IgD-negative memory B cell (primary cell): Measurements from ENCODE around the gene POPDC2. TPM values are rescaled to one million over a fixed set of nuclear protein-coding genes. Genes with fewer than 3 reads are reported as not detected.
"Not testable (repeated sequence)": the region's sequence is repeated elsewhere in the genome, so short reads cannot be mapped to it uniquely, and the experiment has no call there.

ENCODE experiments used
- H3K27ac Mint-ChIP-seq, 3 donors: one replicate each; pipeline ENCODE4 v1.8.0; 2020 to 2022; ENCODE audit warnings: mild to moderate bottlenecking in 3 of 3, mixed read lengths in 3 of 3, moderate library complexity in 1 of 3
- H3K27me3 Mint-ChIP-seq: one replicate; pipeline ENCODE4 v1.8.0; 2021; ENCODE audit warnings: mixed read lengths
- H3K36me3 Mint-ChIP-seq: one replicate; pipeline ENCODE4 v1.8.0; 2020; ENCODE audit warnings: mild to moderate bottlenecking, mixed read lengths
- H3K4me1 Mint-ChIP-seq, 3 donors: one replicate each; pipeline ENCODE4 v1.8.0; 2020 to 2022; ENCODE audit warnings: mixed read lengths in 3 of 3, mild to moderate bottlenecking in 1 of 3
- H3K4me3 Mint-ChIP-seq, 4 donors: one replicate each; pipeline ENCODE4 v1.8.0; 2020 to 2022; ENCODE audit warnings: mild to moderate bottlenecking in 4 of 4, mixed read lengths in 4 of 4, moderate library complexity in 3 of 4
- H3K9me3 Mint-ChIP-seq, 3 donors: one replicate each; pipeline ENCODE4 v1.8.0; 2020 to 2021; ENCODE audit warnings: mixed read lengths in 3 of 3, mild to moderate bottlenecking in 1 of 3
- polyA plus RNA-seq: library from polyadenylated mRNA; unstranded; fragments of 300-500 nt; fragmentation: Illumina TruSeq; gene quantifications from one replicate; pipeline ENCODE4 v1.2.3, GENCODE V29; 2021

The POPDC2 gene
- polyA plus RNA-seq, 1 donor from 2014 or later: 2.2 TPM

DNA sequence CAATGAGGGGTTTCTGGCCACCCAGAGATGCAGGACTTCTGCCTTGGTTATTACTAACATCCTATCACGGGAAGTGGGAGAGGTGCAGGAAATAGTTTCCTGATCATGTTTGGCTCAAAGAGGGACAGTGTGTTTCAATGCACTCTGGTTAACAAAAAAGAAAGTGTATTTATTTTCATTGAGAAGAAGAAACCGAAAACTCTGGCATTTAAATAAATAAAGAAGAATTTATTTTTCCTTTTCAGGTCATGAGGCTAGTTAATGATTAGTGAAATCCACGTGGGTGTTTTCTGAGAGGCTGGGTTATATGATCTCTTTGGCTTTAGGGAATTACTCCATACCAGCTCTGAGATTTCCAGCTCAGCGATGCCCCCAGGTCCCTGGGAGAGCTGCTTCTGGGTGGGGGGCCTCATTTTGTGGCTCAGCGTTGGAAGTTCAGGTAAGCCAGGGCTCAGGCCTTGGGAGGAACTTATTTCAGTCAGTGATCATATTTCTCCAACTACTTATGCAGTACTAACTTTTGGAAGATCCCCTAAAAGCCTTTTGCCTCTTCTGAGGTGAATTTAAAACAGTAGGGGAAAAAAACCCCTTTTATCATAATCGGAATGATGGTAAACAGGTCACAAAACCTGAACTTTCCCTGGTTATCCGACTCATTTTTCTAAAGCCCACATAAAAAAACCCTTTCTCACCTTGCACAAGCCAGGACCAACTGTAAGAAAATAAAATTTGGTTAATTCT, 62.7 kb downstream of the POPDC2 start, which contains the start of gene PLA1A:
TSS of gene PLA1A (plus strand) at position 338 of the 741 bp plus-strand sequence. CDS start at position 367, 29 bp downstream.
- no peaks in the 10 kb centered on the region for H3K36me3 Mint-ChIP-seq
- peak within 1 kb of the TSS in 1 of 3 donors; percentile 7 for H3K27ac Mint-ChIP-seq
- H3K9me3 Mint-ChIP-seq: no peaks in the 10 kb centered on the region
- no peaks in the 10 kb centered on the region for H3K27me3 Mint-ChIP-seq
- H3K4me1 Mint-ChIP-seq: peaks cover 26 to 37% (median 36%) of the 10 kb centered on the region in 3 donors
- H3K4me3 Mint-ChIP-seq: no peak within 1 kb of the TSS

DNA sequence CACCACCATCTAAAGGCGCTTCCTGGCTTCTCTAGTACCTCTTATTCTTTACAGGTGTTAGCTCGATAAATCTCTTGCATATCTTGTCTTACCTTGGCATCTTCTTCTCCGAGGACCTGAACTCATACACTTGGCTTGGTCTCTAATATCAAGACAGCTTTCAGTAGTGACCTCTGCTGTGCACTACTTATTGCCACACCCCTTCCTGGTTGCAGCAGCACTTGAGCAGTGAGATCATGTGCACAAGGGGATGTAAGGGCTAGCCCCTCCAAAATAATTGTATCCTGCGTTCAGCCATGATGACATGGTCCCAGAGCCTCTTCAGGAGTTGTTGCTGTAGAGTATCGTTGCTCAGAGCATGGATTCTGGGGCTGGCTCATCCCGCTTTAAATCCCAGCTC, 64.0 kb downstream of the POPDC2 start:
- no peaks in the 10 kb centered on the region for H3K36me3 Mint-ChIP-seq
- H3K4me3 Mint-ChIP-seq: peak overlapping the region in 3 of 4 donors; percentile 50 to 82 (median 67)
- peak overlapping the region in 1 of 3 donors; percentile 88 for H3K27ac Mint-ChIP-seq
- no peaks in the 10 kb centered on the region for H3K27me3 Mint-ChIP-seq
- peaks cover 26 to 37% (median 36%) of the 10 kb centered on the region in 3 donors for H3K4me1 Mint-ChIP-seq
- H3K9me3 Mint-ChIP-seq: no peaks in the 10 kb centered on the region

DNA sequence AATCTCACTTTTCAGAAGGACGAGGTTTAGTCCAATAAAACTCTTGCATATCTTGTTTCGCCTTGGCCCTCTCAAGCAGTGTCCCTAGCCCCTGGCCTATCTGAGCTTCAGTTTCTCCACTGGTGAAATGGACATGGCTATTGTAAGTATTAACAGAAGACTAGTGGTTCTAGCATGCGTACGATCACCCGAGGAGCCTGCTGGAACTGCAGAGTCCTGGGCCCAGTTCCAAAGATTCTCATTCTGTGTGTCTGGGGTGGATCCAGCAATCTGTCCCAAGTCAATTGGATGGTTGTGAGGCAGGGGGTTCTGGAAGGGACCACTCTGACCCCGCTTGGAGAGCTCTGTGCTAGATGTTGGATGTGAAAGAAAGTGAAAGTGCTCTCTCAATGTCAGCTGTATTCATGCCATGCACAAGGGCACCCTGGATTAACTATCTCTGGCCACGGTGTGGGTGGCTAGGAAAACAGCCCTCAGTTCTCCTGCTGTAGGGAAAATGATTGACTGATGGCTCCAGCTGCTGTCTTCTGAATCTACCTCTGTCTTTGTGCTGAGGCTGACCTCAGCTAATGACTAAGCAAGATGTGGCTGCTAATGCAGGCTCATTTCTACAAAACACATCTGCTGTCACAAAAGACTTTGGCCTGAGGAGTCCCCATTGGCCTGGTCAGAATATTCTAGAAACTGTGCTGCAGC, 64.6 kb downstream of the POPDC2 start:
- no peaks in the 10 kb centered on the region for H3K27me3 Mint-ChIP-seq
- H3K9me3 Mint-ChIP-seq: no peaks in the 10 kb centered on the region
- peaks cover 26 to 36% (median 34%) of the 10 kb centered on the region in 3 donors for H3K4me1 Mint-ChIP-seq
- no peaks in the 10 kb centered on the region for H3K36me3 Mint-ChIP-seq
- peak overlapping the region in 3 of 4 donors; percentile 50 to 82 (median 67) for H3K4me3 Mint-ChIP-seq
- peak overlapping the region in 1 of 3 donors; percentile 88 for H3K27ac Mint-ChIP-seq

DNA sequence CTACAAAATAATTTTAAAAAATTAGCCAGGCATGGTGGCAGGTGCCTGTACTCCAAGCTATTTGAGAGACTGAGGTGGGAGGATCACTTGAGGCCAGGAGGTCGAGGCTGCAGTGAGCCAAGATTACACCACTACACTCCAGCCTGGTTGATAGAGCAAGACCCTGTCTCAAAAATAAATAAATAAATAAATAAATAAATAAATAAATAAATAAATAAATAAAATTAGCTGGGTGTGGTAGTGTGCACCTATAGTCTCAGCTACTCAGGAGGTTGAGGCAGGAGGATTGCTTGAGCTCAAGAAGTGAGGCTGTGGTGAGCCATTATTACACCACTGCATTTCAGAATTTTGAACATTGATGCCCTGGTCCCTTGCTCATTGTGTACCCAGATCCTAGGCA, 65.5 kb downstream of the POPDC2 start:
- H3K9me3 Mint-ChIP-seq, H3K4me3 Mint-ChIP-seq, H3K27me3 Mint-ChIP-seq, H3K27ac Mint-ChIP-seq, H3K36me3 Mint-ChIP-seq: not testable (repeated sequence)
- H3K4me1 Mint-ChIP-seq: peaks cover 26 to 34% (median 30%) of the 10 kb centered on the region in 3 donors

DNA sequence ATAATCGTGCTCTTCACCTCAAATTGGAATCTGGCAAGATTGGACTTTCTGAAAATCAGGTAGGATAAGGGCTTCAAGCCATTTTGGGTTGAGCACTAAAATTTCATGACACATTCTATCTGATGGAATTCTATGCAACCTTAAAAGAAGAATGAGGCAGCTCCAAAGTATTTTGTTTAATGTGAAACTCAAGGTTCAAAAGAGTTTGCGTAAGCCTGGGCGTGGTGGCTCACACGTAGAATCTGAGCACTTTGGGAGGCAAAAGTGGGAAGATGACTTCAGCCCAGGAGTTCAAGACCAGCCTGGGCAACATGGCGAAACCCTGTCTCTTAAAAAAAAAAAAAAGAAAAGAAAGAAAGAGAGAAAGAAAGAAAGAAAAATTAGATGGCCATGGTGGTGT, 66.3 kb downstream of the POPDC2 start:
- H3K27me3 Mint-ChIP-seq: no peaks in the 10 kb centered on the region
- peaks cover 26 to 34% (median 29%) of the 10 kb centered on the region in 3 donors for H3K4me1 Mint-ChIP-seq
- no peak overlapping the region for H3K4me3 Mint-ChIP-seq
- H3K27ac Mint-ChIP-seq: no peak overlapping the region
- H3K9me3 Mint-ChIP-seq: peaks cover 0 to 2% (median 0%) of the 10 kb centered on the region in 3 donors
- H3K36me3 Mint-ChIP-seq: peaks cover 5% of the 10 kb centered on the region

DNA sequence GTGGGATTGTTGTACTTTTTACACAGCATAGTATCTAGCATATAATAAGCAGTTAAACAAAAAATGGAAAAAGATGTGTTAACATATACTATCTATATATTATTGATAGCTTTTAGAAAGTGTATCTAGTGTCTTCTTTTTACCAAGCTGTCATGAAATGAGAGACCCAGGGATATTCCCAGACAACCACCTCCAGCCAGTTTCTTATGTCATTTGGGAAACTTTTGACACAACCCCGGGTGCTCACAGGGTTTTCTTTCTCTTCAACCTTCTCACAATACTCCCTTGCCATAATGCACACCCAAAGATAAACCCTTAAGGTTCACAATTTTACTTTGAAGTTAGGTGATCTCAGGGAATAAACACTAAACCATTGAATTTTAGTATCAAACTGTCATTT, 67.5 kb downstream of the POPDC2 start:
- Mint-ChIP-seq H3K9me3 (peaks cover 0 to 2% (median 0%) of the 10 kb centered on the region in 3 donors), H3K27me3 (no peaks in the 10 kb centered on the region), H3K4me1 (peaks cover 29 to 36% (median 33%) of the 10 kb centered on the region in 3 donors), H3K4me3 (no peak overlapping the region), H3K36me3 (peaks cover 6% of the 10 kb centered on the region), H3K27ac (no peak overlapping the region)

Other genes with a start within 250 kb of the POPDC2 start
- 20.9 TPM for gene TMEM39A, start 197.0 kb downstream of the POPDC2 start, polyA plus RNA-seq
- gene POGLUT1, start 191.6 kb downstream of the POPDC2 start, polyA plus RNA-seq: 27.2 TPM
- gene TIMMDC1, start 162.0 kb downstream of the POPDC2 start, polyA plus RNA-seq: 89.0 TPM
- gene CD80, start 101.0 kb downstream of the POPDC2 start, polyA plus RNA-seq: 9.3 TPM
- gene ADPRH, start 81.1 kb downstream of the POPDC2 start, polyA plus RNA-seq: 29.2 TPM
- gene PLA1A, start 62.7 kb downstream of the POPDC2 start, polyA plus RNA-seq: not detected
- 124 TPM for gene COX17, start 16.8 kb upstream of the POPDC2 start, polyA plus RNA-seq
- not detected for gene CFAP91, start 42.4 kb upstream of the POPDC2 start, polyA plus RNA-seq
- gene NR1I2, start 121.5 kb upstream of the POPDC2 start, polyA plus RNA-seq: 0.58 TPM